GM10266 (cell line): Measurements from ENCODE around the gene MICALL2.

Source experiments
- DNase-seq: peaks from one replicate; pipeline ENCODE4 v3.0.0; 2012; ENCODE audit errors: extremely low spot score
- CTCF ChIP-seq: IDR thresholded peaks from 2 replicates; pipeline ENCODE4 v1.5.1; 2012; ENCODE audit warnings: mild to moderate bottlenecking, low read depth; ENCODE audit not compliant: control insufficient read depth, insufficient read depth; ENCODE audit errors: missing control alignments

MICALL2 gene

GRCh38 chr7:1431634-1432380 lies 27.5 kb downstream of the MICALL2 start:
- DNase-seq, result no peak
- TF ChIP-seq CTCF, result no peak

GRCh38 chr7:1431226-1431625 lies 28.0 kb downstream of the MICALL2 start:
- TF ChIP-seq CTCF, result no peak
- no peak for DNase-seq

GRCh38 chr7:1430056-1430845 lies 29.0 kb downstream of the MICALL2 start:
- no peak for DNase-seq
- no peak for TF ChIP-seq CTCF

- TF ChIP-seq CTCF, result no peak
- no peak for DNase-seq
Observed at GRCh38 chr7:1428941-1429501, 30.2 kb downstream of the MICALL2 start.

GRCh38 chr7:1427064-1427657 lies 32.1 kb downstream of the MICALL2 start:
- TF ChIP-seq CTCF, result no peak
- DNase-seq, result no peak

GRCh38 chr7:1426474-1426873 lies 32.8 kb downstream of the MICALL2 start:
- no peak for TF ChIP-seq CTCF
- no peak for DNase-seq
